GM21526 (cell line): ENCODE data around the gene MED16.
"Not testable (repeated sequence)": the region's sequence is repeated elsewhere in the genome, so short reads cannot be mapped to it uniquely, and the experiment has no call there.

ENCODE experiments used
- ATAC-seq: cut with Tn5 transposase; IDR thresholded peaks from one replicate; pipeline ENCODE4 v1.9.1; 2021; ENCODE audit warnings: moderate library complexity; ENCODE audit not compliant: unreplicated experiment, low FRiP score

Gene MED16

DNA sequence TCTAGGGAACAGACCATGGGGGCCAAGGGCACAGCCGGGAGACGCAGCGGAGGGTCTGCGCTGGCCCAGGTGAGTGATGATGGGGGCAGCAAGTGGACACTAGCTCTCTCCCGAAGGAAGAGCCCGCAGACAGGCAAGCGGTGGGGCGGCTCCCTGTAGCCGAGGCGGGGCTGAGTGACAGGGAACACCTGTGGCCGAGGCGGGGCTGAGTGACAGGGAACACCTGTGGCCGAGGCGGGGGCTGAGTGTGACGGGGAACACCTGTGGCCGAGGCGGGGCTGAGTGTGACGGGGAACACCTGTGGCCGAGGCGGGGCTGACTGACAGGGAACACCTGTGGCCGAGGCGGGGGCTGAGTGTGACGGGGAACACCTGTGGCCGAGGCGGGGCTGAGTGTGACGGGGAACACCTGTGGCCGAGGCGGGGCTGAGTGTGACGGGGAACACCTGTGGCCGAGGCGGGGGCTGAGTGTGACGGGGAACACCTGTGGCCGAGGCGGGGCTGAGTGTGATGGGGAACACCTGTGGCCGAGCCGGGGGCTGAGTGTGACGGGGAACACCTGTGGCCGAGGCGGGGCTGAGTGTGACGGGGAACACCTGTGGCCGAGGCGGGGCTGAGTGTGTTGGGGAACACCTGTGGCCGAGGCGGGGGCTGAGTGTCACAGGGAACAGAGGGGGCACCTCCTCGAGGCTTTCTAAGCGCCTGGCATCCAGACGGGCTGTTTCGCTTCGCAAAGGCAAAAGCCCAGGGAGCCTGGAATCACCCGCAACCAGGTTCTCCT is 1.4 kb downstream of the MED16 start:
- ATAC-seq: not testable (repeated sequence)

DNA sequence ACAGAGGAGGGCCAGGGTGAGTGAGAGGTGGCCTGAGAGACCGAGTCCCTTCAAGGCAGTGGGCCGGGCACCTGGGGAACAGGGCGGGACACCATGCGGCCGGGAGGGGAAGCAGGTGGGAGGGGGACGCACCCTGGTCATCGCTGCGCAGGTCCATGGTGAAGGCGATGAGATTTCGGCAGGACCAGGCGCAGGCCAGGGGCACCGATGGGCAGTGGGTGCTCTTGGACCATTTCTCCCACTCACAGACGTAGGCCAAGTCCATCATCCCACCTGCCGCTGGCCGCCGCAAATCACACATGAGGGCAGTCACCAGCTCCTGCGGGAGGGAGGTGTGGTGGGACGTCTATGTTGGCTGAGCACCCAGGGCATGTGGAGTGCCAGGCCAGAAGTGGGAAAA is 2.2 kb downstream of the MED16 start:
- ATAC-seq: no peak

DNA sequence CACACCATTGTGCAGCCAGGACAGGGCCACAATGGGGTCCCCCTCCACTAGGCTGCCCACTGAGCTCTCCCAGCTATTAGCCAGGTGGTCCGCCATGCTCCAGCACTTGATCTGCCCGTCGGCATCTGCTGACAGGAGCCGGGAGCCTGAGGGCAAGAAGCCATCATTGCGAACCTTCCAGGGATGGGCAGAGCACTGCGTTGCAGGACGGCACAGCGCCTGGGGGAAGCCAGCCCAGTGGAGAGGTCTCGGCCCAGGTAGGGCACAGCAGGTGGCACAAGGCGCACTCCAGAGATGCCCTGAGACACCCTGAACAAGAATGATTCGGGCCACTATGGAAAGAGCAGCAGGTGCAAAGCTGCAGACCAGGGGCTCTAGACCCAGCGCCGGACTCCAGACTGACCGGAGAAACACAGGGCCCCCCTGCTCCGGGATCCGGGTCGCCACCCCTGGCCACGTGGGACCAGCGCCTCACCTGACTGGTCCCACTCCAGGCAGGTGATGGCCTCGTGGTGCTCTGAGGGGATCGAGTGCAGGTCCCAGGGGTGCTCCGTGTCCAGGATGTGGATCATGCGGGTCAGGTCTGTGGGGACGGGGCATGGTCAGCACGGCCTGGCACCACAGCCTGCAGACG is 3.2 kb downstream of the MED16 start:
- no peak for ATAC-seq

DNA sequence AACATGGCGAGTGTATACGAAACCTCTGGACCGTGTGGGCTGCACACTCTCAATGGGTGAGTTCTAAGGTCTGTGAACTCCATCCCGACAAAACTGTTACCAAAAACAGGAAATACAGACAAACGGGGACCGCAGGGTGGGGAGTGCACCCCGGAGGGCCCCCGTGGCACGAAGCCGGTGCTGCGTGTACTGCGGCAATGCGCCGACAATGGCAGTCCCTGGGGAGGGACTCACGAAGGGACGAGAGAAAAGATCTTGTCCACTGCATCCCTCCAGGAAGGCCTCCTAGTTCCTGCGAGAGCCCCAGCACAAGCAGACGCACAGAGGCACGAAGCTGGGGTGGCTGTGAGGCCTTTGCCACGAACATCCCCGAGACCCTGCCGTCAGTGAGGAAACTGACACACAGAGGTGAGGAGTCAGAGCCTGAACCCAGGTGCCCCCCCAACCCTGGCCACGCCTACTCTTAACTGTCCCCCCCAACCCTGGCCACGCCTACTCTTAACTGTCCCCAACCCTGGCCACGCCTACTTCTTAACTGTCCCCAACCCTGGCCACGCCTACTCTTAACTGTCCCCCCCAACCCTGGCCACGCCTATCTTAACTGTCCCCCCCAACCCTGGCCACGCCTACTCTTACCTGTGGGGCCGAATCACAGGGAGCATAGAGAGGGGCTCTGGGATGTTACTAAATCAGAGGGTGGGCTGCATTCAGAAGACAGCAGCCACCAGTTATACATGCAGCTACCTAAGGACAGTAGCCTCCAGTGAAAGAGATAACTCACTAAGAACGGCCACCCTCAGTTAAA is 4.2 kb downstream of the MED16 start:
- no peak for ATAC-seq

DNA sequence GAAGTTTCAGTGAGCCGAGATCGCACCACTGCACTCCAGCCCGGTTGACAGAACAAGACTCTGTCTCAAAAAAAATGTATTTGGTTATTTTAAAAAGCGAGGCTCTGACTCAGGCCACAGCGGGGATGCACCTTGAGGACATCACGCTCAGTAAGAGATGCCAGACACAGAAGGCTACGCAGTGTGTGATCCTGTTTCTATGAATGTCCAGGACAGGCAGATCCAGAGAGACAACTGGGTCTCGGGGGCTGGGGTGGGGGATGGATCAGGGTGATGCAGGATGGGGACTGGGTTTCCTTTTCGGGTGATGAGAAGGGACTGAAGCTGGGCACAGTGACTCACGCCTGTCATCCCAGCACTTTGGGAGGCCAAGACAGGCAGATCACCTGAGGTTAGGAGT is 5.4 kb downstream of the MED16 start:
- no peak for ATAC-seq

DNA sequence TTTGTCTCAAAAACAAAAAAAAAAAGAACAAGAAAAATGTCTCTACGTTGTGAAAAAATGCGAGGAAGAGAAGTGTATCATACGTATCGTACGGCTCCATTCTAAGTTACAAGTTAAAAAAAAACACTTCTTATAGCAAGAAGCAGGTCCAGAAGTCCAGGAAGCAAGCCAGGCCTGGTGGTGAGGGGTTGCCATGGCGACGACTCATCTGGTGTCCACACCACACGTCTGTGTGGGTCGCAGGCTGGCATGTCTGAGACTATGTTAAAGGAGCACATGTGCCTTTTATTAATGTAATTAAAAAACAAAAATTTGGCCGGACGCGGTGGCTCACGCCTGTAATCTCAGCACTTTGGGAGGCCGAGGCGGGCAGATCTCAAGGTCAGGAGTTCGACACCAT is 5.9 kb downstream of the MED16 start:
- no peak for ATAC-seq

DNA sequence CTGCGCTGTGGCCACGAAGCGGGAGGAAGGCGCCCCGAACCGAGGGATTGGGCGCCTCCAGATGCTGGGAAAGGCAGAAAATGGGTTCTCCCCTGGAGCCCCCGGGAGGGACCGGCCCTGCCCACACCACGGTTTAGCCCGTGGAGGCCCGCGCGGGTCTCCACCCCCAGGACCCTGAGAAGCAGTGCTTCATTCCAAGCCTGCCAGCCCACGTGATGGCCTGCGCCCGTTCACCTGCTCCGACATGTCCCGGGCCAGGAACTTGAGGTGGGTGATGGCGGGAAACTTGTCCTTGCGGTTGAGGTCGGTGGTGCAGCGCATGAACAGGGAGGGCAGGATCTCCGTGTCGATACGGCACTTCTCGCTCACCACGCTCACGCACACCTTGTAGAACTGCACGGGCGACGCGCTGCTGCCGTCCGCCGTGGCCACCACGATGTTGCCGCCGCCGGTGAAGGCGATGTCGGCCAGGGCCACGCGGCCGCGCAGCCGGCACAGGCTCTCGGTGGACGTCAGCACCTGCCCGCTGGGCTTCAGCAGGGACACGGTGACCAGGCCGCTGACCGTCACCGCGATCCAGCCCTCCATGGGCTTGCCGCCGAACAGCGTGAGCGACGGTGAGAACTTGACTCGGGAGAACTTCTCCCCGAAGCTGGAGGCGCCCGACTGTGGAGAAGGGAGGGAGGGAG is 7.3 kb downstream of the MED16 start:
- no peak for ATAC-seq

DNA sequence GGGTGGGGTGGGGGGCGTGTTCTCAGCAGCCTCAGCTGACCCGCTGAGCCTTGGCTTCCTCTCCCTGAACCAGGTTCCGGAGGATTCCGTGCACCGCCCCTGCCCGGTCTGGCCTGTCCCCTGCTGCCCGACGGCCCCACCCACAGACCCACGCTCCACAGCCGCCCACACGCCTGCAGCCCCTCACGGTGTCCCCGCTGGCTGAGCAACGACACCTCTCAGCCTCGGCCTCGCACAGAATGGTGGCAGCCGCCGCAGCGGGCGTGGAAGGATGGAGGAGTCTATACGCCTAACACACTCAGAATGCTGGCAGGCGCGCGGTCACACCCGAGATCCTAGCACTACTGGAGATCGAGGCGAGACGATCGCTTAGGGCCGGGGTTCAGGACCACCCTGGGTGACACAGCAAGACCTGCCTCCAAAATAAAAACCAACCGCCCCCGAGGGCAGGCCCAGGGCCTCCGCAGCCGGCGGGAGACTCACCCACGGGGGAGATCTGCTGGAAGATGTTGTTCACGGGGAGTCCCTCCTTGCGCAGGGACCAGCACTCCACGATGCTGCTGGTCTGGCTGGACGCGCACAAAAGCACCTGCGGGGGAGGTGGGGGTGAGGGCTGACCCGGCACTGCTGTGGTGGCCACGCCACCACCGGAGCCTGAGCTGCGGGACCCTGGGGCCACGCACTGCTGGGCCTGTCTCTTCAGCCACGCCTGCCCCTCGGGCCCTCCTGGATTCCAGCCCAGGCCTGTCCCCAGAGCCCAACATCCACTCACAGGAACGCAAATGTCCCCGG is 8.4 kb downstream of the MED16 start:
- no peak for ATAC-seq

DNA sequence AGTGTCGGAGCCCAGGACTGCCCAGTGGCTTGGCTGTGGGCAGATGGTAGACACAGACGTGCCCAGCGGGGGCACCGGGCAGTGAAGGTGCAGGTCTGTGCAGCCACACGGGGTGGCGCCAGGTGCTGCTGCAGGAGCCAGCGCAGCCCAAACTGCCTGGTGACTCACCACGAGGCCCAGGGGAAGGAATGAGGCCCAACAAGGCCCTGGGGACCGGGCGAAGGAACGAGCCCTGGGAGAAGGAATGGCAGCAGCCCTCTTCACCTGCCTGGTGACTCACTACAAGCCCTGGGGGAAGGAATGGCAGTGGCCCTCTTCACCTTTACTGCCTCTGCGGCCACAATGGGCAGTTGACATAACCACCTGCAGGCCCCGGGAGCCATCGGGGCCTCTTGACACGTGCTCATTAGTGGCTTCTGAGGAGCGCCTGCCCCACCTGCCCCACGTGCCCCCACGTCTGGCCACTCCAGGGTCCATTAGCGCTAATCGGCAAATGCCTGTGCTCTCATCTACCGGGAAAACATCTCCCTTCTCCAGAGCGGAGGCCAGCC is 9.3 kb downstream of the MED16 start:
- ATAC-seq: no peak

DNA sequence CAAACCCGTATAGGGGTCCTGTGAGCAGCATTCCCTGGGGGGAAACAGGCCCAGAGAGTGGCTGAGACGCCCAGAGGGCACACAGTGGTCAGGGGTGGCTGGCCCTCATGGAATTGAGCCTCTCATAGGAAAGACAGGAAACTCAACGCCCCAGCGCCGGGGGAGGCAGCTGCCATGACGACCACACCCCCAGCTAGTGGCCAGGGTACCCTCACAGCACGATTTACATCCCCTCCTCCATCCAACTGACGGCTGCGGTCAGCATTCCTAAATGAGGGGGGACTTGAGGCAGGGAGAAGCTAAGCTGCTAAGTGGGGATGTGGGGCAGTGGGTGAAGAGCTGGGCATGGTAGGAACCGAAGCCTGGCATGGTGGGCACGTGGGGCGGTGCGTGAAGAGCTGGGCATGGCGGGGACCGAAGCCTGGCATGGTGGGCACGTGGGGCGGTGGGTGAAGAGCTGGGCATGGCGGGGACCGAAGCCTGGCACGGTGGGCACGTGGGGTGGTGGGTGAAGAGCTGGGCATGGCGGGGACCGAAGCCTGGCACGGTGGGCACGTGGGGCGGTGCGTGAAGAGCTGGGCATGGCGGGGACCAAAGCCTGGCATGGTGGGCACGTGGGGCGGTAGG is 10.0 kb downstream of the MED16 start:
- no peak for ATAC-seq

DNA sequence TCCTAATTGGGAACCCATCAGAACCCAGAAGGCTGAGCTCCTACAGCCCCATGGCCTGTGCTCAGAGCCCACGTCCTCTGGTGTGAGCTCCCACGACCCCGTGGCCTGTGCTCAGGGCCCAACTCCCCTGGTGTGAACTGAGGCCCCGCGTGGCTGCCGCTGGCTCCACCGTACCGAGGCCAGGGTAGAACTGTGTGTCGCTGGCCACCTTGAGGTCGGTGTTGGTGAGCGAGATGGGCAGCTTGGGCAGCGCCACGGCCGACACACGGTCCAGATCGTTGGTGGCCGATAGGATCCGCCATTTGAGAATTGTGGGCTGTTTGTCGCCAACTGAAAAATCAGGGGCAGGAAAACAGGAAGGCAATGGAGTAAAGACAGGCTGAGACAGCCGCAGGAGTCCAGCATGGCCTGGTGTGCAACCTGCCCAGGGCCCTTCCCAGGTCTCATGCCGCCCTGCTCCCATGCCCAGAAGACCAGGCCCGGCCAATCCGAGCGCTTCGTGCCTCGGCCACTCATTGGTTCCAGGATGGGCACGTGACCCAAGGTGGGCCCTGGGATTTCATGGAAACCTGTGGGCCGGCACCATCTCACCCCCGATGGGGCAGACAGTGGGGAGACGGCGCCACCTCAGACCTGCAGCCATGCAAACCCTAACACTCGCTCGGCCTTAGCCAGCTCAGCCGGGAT is 11.5 kb downstream of the MED16 start:
- ATAC-seq: no peak

DNA sequence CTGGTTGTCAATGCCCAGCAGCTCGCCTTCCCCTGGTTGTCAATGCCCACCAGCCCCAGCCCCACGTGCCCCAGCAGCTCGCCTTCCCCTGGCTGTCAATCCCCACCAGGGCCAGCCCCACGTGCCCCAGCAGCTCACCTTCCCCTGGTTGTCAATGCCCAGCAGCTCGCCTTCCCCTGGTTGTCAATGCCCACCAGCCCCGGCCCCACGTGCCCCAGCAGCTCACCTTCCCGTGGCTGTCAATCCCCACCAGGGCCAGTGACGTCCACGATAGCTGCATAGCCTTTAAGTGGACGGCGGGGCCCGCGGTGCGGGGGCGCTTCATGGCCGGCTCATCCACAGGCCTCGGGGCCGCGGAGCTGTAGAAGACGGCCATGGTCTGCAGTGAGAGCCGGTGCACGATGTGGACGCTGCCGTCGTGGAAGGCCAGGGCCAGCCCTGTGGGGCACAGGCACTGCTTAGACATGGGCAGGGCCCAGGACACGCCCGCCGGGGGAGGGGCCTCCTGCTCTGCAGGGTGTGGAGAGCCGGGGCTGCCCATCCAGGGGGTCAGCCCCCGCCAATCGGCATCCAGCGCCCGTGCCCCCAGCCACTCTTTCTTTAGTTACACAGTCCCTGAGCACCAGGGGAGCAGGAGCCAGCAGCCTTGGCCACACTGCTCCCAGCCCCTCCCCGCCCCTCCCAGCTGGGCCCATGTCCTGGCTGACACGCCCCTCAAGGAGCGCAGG is 13.1 kb downstream of the MED16 start:
- no peak for ATAC-seq

DNA sequence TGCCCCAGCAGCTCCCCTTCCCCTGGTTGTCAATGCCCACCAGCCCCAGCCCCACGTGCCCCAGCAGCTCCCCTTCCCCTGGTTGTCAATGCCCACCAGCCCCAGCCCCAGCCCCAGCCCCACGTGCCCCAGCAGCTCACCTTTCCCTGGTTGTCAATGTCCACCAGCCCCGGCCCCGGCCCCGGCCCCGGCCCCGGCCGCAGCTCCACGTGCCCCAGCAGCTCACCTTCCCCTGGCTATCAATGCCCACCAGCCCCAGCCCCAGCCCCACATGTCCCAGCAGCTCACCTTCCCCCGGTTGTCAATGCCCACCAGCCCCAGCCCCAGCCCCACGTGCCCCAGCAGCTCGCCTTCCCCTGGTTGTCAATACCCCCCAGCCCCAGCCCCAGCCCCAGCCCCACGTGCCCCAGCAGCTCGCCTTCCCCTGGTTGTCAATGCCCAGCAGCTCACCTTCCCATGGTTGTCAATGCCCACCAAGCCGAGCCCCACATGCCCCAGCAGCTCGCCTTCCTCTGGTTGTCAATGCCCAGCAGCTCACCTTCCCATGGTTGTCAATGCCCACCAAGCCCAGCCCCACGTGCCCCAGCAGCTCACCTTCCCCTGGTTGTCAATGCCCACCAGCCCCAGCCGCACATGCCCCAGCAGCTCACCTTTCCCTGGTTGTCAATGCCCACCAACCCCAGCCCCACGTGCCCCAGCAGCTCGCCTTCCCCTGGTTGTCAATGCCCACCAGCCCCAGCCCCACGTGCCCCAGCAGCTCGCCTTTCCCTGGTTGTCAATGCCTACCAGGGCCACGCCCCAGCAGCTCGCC is 14.0 kb downstream of the MED16 start:
- not testable (repeated sequence) for ATAC-seq

DNA sequence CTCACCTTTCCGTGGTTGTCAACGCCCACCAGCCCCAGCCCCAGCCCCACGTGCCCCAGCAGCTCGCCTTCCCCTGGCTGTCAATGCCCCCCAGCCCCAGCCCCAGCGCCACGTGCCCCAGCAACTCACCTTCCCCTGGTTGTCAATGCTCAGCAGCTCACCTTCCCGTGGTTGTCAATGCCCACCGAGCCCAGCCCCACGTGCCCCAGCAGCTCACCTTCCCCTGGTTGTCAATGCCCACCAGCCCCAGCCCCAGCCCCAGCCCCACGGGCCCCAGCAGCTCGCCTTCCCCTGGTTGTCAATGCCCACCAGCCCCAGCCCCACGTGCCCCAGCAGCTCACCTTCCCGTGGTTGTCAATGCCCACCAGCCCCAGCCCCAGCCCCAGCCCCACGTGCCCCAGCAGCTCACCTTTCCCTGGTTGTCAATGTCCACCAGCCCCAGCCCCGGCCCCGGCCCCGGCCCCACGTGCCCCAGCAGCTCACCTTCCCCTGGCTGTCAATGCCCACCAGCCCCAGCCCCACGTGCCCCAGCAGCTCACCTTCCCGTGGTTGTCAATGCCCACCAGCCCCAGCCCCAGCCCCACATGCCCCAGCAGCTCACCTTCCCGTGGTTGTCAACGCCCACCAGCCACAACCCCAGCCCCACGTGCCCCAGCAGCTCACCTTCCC is 14.9 kb downstream of the MED16 start:
- not testable (repeated sequence) for ATAC-seq

DNA sequence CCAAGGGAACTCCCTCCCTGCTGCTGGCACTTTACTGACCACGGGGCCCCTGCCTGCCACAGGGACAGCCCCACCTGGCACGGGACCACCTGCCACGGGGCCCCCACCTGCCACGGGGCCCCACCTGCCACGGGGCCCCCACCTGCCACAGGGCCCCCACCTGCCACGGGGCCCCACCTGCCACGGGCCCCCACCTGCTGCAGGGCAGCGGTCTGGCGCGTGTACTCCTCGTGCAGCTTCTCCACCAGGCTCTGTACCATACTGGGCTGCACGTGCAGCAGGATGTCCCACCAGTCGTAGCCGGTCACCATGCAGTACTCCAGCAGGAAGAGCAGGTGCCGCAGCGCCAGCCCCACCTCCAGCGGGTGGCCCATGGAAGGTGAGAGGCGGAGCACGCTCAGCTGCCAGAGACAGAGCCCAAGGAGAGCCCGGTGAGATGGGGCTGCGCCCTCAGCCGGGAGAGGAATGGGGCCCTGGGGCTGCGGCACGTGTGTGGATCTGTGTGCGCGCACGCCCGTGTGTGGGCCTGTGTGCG is 16.1 kb downstream of the MED16 start:
- ATAC-seq: no peak

DNA sequence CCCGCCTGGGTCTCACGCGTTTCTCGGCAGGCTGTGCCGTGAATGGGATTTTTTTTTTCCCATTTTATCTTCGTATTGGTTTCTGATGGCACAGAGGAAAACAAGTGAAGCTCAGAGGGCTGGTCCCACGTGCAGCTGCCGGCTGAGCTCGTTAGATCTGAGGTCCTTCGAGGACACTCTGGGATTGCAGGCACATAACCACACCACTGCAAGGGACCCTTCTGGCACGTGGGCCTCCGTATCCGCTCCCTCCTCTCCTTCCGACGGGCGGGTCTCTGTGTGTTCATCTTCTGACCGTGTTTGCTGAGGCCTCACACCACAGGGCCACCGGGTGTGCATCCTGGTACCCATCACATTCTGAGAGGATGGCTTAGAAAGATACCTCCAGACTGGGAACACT is 16.9 kb downstream of the MED16 start:
- no peak for ATAC-seq
